Large intestine (tissue), 3 donors: ENCODE results near the gene CRABP1. TPM values are rescaled to one million over a fixed set of nuclear protein-coding genes. Genes with fewer than 3 reads are reported as not detected.

ENCODE experiments used
- DNase-seq, 2 donors: peaks; one replicate each; pipeline versions ENCODE4 v3.0.0 to v3.0.0-alpha.2; 2013
- H3K27ac ChIP-seq: one replicate; pipeline ENCODE4 v1.5.1; 2013; ENCODE audit warnings: low read length
- H3K27me3 ChIP-seq: 2 replicates; pipeline ENCODE4 v1.6.1; 2013; ENCODE audit warnings: low read length; ENCODE audit not compliant: control insufficient read depth, insufficient read depth
- H3K36me3 ChIP-seq: 2 replicates; pipeline ENCODE4 v1.6.1; 2013; ENCODE audit warnings: low read length; ENCODE audit not compliant: control insufficient read depth, insufficient read depth
- H3K4me1 ChIP-seq: one replicate; pipeline ENCODE4 v1.6.1; 2013; ENCODE audit warnings: low read length; ENCODE audit not compliant: control insufficient read depth, insufficient read depth
- H3K4me3 ChIP-seq: one replicate; pipeline ENCODE4 v1.5.1; 2013; ENCODE audit warnings: low read length
- H3K9me3 ChIP-seq: one replicate; pipeline ENCODE4 v1.6.1; 2013; ENCODE audit warnings: mild to moderate bottlenecking, low read depth, low read length, moderate library complexity; ENCODE audit not compliant: control insufficient read depth
- WGBS: methylation state at CpG from one replicate; pipeline ENCODE4 v1.1.5; 2013; ENCODE audit warnings: low lambda C conversion rate; ENCODE audit not compliant: insufficient coverage; 5-methylcytosine and 5-hydroxymethylcytosine counted together
- polyA plus RNA-seq: library from polyadenylated mRNA; unstranded; fragments of 120-200 nt; gene quantifications from one replicate; pipeline ENCODE4 v1.2.1, GENCODE V29; 2013

The CRABP1 gene
- polyA plus RNA-seq, 1 donor: 16.9 TPM

DNA sequence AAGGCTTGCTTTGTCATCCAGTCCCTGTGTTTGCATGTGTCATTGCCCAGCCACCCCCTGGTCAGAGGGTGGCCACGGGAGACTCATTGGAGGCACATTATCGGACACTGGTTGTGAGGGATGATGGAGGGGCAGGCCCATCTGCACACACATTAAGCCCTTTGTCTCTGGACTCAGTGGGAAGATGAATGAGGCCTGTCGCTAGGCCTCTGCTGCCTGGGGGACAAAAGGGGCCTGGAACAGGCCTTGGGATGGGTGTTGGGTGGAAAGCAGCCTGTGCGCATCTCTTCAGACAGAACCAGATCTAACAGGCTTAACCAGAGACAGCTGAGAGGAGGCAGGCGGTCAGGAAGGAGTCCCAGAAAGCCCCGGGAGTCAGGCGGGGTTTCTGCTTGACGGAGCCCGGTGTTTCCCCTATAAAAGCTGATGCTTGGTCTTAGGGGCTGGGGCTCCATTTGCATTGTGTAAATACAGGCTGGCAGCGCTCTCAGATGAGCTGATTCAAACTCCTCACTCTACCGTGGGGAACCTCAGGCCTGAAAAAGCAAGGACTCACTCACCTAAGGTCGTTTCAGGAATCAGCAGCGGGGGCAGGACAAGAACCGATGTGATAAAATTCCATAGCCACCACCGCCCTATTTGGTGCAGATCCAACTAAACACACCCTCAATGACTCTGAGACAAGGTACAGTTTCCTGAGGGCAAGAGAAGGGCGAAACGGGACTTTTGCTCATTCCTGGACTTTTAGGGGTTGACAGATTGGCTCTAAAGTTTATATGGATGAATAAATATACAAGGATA, 23.7 kb upstream of the CRABP1 start:
- no peaks in the 10 kb centered on the region for H3K36me3 ChIP-seq
- peak overlapping the region; percentile 80 for H3K27ac ChIP-seq
- peaks cover 19% of the 10 kb centered on the region for H3K4me1 ChIP-seq
- no peak overlapping the region for H3K4me3 ChIP-seq
- H3K9me3 ChIP-seq: no peaks in the 10 kb centered on the region
- peak; percentile 75 to 89 for DNase-seq
- no peaks in the 10 kb centered on the region for H3K27me3 ChIP-seq
- no CpG with 5 or more reads among the region's 17 CpGs for WGBS

DNA sequence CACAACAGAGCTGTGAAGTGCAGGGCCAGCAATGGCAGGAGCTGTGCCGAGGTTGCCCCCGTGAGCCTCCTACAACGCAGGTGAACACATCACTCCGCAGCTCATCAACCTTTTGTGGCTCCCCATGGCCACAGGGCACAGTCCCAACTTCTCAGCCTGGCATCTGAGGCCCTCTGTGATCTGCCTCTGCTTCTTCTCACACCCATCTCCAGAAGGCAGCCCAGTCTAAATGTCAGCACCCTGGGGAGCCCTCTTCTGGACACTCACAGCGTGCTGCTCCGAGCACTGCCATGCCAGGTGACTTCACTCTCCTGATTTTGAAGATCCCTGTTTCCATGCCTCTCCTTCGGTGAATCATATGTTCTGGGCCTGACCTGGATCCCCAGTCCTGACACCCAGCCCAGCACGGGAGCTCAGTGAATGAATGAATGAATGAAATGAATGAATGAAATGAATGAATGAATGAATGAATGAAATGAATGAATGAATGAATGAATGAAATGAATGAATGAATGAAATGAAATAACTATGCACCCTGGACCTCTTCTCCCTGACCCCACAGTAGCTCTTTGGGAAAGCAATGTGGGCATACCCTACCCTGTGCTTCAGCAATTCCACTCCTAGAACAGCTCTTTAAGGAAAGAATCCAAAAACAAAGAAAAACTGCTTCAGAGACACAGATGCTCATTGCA, 22.9 kb upstream of the CRABP1 start:
- peak in 1 of 2 donors; percentile 52 for DNase-seq
- no peaks in the 10 kb centered on the region for H3K36me3 ChIP-seq
- H3K4me1 ChIP-seq: peaks cover 19% of the 10 kb centered on the region
- H3K4me3 ChIP-seq: no peak overlapping the region
- H3K27ac ChIP-seq: peak overlapping the region; percentile 80
- no peaks in the 10 kb centered on the region for H3K9me3 ChIP-seq
- H3K27me3 ChIP-seq: no peaks in the 10 kb centered on the region
- no CpG with 5 or more reads among the region's 8 CpGs for WGBS

DNA sequence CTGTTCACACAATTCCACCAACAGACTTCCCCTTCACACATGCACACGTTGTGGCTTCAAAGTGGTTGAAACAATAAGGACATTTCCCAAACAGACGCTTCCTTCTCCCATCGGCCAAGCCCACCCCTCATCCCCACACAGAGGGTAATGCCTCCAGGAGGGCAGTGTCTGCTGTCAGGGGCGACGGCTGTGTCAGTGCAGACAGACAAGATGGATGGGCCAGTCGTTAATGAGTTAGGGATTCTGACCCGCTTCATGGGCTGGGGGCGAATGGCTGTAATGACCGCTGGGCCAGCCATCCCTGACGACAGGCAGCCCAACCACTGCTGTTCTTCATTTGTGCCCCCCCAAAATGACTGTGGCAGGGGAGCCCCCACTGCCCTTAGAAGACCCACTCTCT, 20.6 kb upstream of the CRABP1 start:
- Histone ChIP-seq H3K9me3 (no peaks in the 10 kb centered on the region), H3K36me3 (no peaks in the 10 kb centered on the region), H3K4me3 (no peak overlapping the region), H3K27ac (no peak overlapping the region), H3K27me3 (no peaks in the 10 kb centered on the region), H3K4me1 (peaks cover 19% of the 10 kb centered on the region)
- no peak for DNase-seq
- WGBS: no CpG with 5 or more reads among the region's 10 CpGs

DNA sequence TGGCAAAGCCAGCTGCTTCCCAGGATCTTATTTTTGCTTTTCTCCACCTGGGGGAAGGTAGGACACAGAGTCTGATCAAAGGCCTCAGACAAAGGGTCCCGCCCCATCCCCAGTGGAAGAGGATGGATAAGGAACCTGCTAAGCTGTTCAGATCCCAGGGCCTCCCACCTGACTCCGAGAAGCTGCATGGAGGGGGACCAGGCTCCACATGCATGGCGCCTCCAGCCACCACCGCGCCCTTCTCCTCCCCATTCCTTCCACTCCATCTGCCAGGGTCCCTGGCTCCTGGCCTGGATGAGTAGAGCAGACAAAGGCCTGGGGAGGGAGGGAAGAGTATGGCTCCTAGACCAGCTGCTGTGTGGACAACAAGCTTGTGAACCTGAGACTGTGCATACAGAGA, 20.0 kb upstream of the CRABP1 start:
- DNase-seq: no peak
- Histone ChIP-seq H3K4me1 (peaks cover 19% of the 10 kb centered on the region), H3K36me3 (no peaks in the 10 kb centered on the region), H3K27ac (no peak overlapping the region), H3K27me3 (no peaks in the 10 kb centered on the region), H3K9me3 (no peaks in the 10 kb centered on the region), H3K4me3 (no peak overlapping the region)
- WGBS: no CpG with 5 or more reads among the region's 5 CpGs

DNA sequence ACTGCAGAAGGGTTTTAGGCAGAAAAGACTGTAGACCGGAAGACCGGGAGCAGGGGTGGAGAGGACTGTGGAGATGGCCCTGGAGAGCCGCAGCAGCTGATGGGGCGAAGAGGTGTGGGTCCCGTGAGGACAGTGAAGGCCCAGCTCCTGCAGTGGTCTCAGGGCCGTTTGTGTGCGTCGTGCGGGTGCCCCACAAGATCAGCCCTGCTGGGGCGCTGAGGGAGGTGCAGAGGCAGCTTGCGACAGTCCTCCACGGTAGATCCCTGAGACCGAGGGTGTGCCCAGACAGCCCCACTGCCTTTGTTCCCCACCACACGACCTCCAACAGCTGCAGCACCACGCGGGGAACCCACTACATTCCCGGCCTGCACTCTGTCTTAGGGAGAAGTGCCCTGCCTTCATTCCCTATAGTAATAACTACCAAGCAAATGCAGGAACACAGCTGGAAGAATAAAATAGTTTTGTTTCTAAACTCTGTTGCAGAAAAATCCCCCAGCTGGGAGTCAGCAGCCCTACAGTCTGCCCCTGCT, 19.0 kb upstream of the CRABP1 start:
- WGBS: 100% methylated on average over 2 of the region's 17 CpGs
- no peak overlapping the region for H3K4me3 ChIP-seq
- H3K27me3 ChIP-seq: no peaks in the 10 kb centered on the region
- no peaks in the 10 kb centered on the region for H3K36me3 ChIP-seq
- H3K4me1 ChIP-seq: peaks cover 15% of the 10 kb centered on the region
- no peak overlapping the region for H3K27ac ChIP-seq
- no peaks in the 10 kb centered on the region for H3K9me3 ChIP-seq
- DNase-seq: no peak

DNA sequence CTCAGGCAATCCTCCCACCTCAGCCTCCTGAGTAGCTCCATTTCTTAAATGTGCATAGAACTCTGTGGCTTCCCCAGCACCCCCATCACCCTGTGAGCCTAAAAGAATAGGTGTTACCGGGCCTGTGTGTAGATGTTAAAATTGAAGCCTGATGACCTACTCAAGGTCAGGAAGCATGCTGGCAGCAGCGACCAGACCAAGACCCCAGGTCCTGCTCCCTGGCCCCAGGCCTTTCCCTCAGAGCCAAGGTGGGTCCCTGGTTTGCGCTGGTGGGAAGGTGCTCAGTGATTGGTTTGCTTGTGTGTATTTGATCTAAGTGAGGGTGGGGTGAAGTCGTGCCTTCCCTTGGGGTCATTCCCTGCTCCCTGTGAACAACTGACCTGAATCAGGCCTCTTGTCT, 18.4 kb upstream of the CRABP1 start:
- Histone ChIP-seq H3K36me3 (no peaks in the 10 kb centered on the region), H3K27ac (no peak overlapping the region), H3K9me3 (no peaks in the 10 kb centered on the region), H3K4me3 (no peak overlapping the region), H3K4me1 (peaks cover 8% of the 10 kb centered on the region), H3K27me3 (no peaks in the 10 kb centered on the region)
- no CpG with 5 or more reads among the region's 4 CpGs for WGBS
- DNase-seq: no peak

DNA sequence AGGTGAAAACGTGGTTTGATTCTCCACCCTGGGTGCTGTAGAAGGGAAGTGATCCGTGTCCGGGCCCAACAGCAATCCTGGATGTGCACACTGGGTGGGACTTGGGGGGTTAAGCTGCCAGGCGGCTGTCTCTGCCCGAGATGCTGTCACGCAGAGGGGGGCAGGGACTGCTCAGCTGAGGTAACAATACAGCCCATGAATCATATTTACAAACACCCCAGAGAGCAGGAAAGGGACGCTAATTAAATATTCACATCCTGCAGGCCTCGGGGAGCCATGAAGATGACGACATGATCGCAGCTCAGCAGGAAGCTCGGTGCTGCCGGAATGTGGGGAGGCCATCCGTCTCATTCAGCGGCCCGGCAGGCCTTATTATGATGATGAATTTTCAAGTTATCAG, 17.9 kb upstream of the CRABP1 start:
- no peak for DNase-seq
- no CpG with 5 or more reads among the region's 15 CpGs for WGBS
- no peak overlapping the region for H3K4me3 ChIP-seq
- no peaks in the 10 kb centered on the region for H3K27me3 ChIP-seq
- peaks cover 3% of the 10 kb centered on the region for H3K4me1 ChIP-seq
- H3K27ac ChIP-seq: no peak overlapping the region
- H3K36me3 ChIP-seq: no peaks in the 10 kb centered on the region
- no peaks in the 10 kb centered on the region for H3K9me3 ChIP-seq

DNA sequence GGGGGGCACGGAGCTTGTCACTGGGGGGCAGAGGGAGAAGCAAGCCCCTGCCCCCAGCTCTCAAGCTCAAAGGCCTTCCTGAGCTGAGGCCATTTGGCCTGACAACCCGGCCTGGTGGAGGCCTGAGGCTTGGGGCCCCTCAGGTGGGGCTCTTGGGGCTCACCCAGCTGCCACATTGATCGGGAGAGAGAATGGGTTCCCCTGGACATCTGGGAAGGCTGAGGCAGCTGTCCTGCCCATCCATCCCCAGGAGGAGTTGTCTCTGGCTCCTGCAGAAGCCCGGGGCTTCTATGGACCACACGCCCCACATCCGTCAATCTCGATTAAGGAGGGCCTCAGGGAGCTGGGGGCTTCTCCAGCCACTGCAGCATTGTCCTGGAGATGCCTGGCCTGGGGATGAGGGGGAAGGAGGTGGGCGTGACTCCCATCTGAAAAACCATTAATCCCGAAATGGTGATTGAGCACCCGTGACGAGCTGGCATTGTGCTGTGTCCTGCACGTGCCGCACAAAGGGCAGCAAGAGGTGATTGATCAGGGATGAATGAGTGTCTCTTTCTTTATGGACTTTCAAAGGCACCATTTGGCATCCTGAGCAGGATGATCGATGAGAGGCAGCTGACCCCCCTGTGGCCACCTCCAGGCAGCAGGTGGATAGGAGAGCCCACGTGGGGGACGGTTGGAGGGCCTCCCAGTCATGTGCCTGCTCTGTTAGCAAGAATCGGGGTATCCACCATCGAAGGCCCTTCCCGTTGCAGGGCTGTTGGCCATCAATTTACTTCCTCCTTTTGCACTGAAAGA, 17.2 kb upstream of the CRABP1 start:
- Histone ChIP-seq H3K27me3 (no peaks in the 10 kb centered on the region), H3K36me3 (no peaks in the 10 kb centered on the region), H3K27ac (peak overlapping the region; percentile 9), H3K9me3 (no peaks in the 10 kb centered on the region), H3K4me3 (no peak overlapping the region), H3K4me1 (no peaks in the 10 kb centered on the region)
- no peak for DNase-seq
- WGBS: no CpG with 5 or more reads among the region's 19 CpGs

DNA sequence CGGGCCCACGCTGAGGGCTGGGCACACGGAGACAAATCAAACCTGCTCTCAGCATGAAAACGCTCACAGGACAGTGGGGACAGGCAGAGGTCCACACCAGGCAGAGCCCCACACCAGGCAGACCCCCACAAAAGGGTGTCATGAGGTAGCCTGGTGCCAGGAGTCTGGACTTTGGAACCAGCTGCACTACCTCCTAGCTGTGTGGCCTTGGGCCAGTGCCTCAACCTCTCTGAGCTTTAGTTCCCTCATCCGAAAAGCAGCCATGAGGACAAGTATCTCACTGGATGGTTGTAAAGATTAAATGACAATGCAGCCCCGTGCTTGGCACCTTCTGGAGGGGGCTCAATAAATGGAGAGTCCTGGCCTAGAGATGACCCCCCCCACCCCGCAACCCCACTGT, 16.5 kb upstream of the CRABP1 start:
- no peak overlapping the region for H3K27ac ChIP-seq
- no peaks in the 10 kb centered on the region for H3K9me3 ChIP-seq
- H3K27me3 ChIP-seq: no peaks in the 10 kb centered on the region
- H3K36me3 ChIP-seq: no peaks in the 10 kb centered on the region
- H3K4me3 ChIP-seq: no peak overlapping the region
- no peak for DNase-seq
- no peaks in the 10 kb centered on the region for H3K4me1 ChIP-seq
- WGBS: no CpG with 5 or more reads among the region's 7 CpGs

DNA sequence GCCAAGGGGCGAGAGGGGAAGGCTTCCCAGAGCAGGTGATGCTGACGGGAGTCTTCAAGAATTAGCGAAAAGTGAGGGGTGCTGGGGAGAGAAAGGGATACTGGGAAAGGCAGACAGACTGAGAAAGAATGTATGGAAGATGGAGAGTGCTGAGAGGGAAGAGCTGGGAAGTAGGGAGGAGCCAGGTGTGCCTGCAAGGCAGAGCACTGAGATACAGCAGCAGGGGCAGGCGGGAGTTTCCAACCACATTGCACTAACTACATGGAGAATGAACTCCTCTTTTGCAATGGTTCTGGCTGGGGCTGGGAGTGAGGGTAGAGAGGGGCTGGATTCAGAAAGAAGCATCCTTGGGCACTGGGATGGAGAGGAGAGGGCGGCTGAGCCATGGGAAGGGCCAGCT, 16.0 kb upstream of the CRABP1 start:
- Histone ChIP-seq H3K4me3 (no peak overlapping the region), H3K9me3 (no peaks in the 10 kb centered on the region), H3K4me1 (no peaks in the 10 kb centered on the region), H3K27me3 (no peaks in the 10 kb centered on the region), H3K27ac (no peak overlapping the region), H3K36me3 (no peaks in the 10 kb centered on the region)
- no CpG with 5 or more reads among the region's 5 CpGs for WGBS
- DNase-seq: no peak
